ENCODE results near the gene NAV3. TPM values are rescaled to one million over a fixed set of nuclear protein-coding genes. Genes with fewer than 3 reads are reported as not detected.

The NAV3 gene
- polyA plus RNA-seq, 1 experiment, result 91.7 TPM

DNA sequence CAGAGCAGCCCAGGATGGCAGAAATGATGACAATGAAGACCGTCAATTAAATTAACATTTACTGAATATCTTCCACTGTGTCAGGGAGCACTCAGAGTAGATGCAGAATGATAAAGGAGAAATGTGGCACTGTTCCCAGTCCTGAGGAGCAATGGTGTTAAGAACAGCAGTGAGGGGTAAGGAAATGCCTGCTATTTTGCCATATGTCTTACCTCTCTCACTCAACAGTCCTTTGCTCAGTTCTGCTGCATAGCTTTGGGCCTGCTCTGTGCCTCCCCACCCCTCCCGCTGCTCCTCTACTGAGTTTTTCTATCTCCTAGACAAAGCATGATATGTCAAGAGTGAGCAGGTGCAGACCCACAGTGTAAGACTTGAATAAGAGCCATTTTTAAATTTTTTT, 318.8 kb downstream of the NAV3 start:
- no peak for TF ChIP-seq CTCF (IDR thresholded peaks at IDR 0.05; ENCODE audit: insufficient read depth, low read depth, low read length)
- Histone ChIP-seq H3K4me3 (ENCODE audit: low read depth, low read length) (no peak overlapping the region), H3K36me3 (ENCODE audit: control insufficient read depth, insufficient read depth, low read length) (peaks cover 2% of the 10 kb centered on the region), H3K27me3 (ENCODE audit: control insufficient read depth, insufficient read depth, low read length) (no peaks in the 10 kb centered on the region)
- CTCF ChIA-PET, result no interaction called here
- no peak for DNase-seq (ENCODE audit: low read depth)
- POLR2A ChIA-PET, result no interaction called here

DNA sequence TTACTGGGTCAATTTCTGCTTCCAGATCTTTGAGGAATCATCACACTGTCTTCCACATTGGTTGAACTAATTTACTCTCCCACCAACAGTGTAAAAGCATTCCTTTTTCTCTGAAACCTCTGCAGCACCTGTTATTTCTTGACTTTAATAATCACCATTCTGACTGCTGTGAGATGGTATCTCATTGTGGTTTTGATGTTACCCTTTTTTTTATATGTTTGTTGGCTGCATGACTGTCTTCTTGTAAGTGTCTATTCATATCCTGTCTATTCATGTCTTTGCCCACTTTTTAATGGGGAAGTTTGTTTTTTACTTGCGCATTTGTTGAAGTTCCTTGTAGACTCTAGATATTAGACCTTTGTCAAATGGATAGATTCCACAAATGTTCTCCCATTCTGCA, 324.9 kb downstream of the NAV3 start:
- ChIA-PET CTCF (no interaction called here), POLR2A (no interaction called here)
- H3K36me3 ChIP-seq (ENCODE audit: control insufficient read depth, insufficient read depth, low read length), result 0 out of 2 replicates have a peak, but pooled peaks cover 1% of the 10 kb centered on the region
- no peak for DNase-seq (ENCODE audit: low read depth)
- no peaks in the 10 kb centered on the region for H3K27me3 ChIP-seq (ENCODE audit: control insufficient read depth, insufficient read depth, low read length)
- H3K4me3 ChIP-seq (ENCODE audit: low read depth, low read length), result no peak overlapping the region
- TF ChIP-seq CTCF (IDR thresholded peaks at IDR 0.05; ENCODE audit: insufficient read depth, low read depth, low read length), result no peak

DNA sequence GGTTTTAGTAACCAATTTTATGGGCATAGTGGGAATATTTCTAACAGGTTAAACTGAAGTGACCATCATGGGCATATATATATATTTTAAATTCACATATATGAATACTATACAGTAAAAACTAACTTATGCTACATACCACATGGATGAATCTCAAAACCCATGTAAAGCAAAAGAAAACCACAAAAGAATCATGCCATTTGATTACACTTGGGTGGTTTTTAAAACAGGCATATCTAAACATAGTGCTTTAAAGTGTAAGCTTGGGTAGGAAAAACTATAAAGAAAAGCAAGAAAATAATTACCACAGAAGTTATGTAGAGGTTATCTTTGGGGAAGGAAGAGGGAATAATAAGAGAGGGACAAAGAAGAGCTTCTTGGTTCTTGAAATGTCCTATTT, 326.1 kb downstream of the NAV3 start:
- H3K36me3 ChIP-seq (ENCODE audit: control insufficient read depth, insufficient read depth, low read length), result 0 out of 2 replicates have a peak, but pooled peaks cover 1% of the 10 kb centered on the region
- ChIA-PET CTCF (no interaction called here), POLR2A (no interaction called here)
- TF ChIP-seq CTCF (IDR thresholded peaks at IDR 0.05; ENCODE audit: insufficient read depth, low read depth, low read length), result no peak
- H3K27me3 ChIP-seq (ENCODE audit: control insufficient read depth, insufficient read depth, low read length), result no peaks in the 10 kb centered on the region
- no peak for DNase-seq (ENCODE audit: low read depth)
- H3K4me3 ChIP-seq (ENCODE audit: low read depth, low read length), result no peak overlapping the region

DNA sequence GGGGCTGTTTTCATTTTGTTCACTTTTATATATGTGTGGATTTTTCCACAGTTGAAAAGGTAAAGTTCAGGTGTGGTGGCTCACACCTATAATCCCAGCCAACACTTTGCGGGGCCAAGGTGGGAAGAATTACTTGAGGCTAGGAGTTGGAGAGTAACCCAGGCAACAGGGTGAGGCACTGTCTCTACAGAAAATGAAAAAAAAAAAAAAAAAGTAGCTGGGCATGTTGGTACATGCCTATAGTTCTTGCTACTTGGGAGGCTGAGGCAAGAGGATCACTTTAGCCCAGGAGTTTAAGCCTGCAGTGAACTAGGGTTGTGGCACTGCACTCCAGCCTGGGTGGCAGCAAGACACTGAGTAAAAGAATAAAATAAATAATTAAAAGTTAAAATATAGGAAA, 326.5 kb downstream of the NAV3 start:
- Histone ChIP-seq H3K4me3 (ENCODE audit: low read depth, low read length) (no peak overlapping the region), H3K36me3 (ENCODE audit: control insufficient read depth, insufficient read depth, low read length) (0 out of 2 replicates have a peak, but pooled peaks cover 1% of the 10 kb centered on the region), H3K27me3 (ENCODE audit: control insufficient read depth, insufficient read depth, low read length) (no peaks in the 10 kb centered on the region)
- no peak for DNase-seq (ENCODE audit: low read depth)
- POLR2A ChIA-PET, result no interaction called here
- CTCF ChIA-PET, result no interaction called here
- no peak for TF ChIP-seq CTCF (IDR thresholded peaks at IDR 0.05; ENCODE audit: insufficient read depth, low read depth, low read length)

- CTCF ChIA-PET, result interaction anchor here (1.3 to 1.6 kb wide), 2 partner anchors 11 to 17 kb away, joined by 3 to 4 read pairs; no protein-coding TSS in a partner anchor
- Histone ChIP-seq H3K4me3 (ENCODE audit: low read depth, low read length) (no peak overlapping the region), H3K27me3 (ENCODE audit: control insufficient read depth, insufficient read depth, low read length) (no peaks in the 10 kb centered on the region), H3K36me3 (ENCODE audit: control insufficient read depth, insufficient read depth, low read length) (peaks cover 1% of the 10 kb centered on the region; the same call in 1 of the 2 replicates)
- POLR2A ChIA-PET, result no interaction called here
- DNase-seq (ENCODE audit: low read depth), result no peak
- TF ChIP-seq CTCF (IDR thresholded peaks at IDR 0.05; ENCODE audit: insufficient read depth, low read depth, low read length), result no peak
Measured at GRCh38 chr12:78164154-78164553, 333.5 kb downstream of the NAV3 start.
